Adrenal gland (tissue), 12 donors: ENCODE measurements around the gene GABBR1. TPM values are rescaled to one million over a fixed set of nuclear protein-coding genes. Genes with fewer than 3 reads are reported as not detected.

Experiments
- DNase-seq, 7 donors: peaks; one replicate each; pipeline ENCODE4 v3.0.0-alpha.2; 2019 to 2020
- H3K27ac ChIP-seq, 5 donors: fragments of 200-600 bp; sonication (generic) in 4 of 5; 1 replicate in 3 of 5; 2 replicates in 2 of 5; pipeline versions ENCODE4 v1.5.1 to v1.8.0; 2016 to 2020; ENCODE audit warnings: mild to moderate bottlenecking in 1 of 5
- H3K27me3 ChIP-seq: fragments of 200-600 bp; 2 replicates; pipeline ENCODE4 v1.8.0; 2021
- H3K36me3 ChIP-seq, 2 donors: fragments of 200-600 bp; replicated peaks in 1 of 2; 1 replicate in 1 of 2; 2 replicates in 1 of 2; pipeline versions ENCODE4 v1.5.1 to v1.8.0; 2018 to 2022
- H3K4me1 ChIP-seq, 2 donors: fragments of 200-600 bp; replicated peaks in 1 of 2; 1 replicate in 1 of 2; 2 replicates in 1 of 2; pipeline versions ENCODE4 v1.5.1 to v1.8.0; 2018 to 2021
- H3K4me3 ChIP-seq, 4 donors: fragments of 200-600 bp; sonication (generic) in 3 of 4; one replicate each; pipeline ENCODE4 v1.5.1; 2016 to 2018
- H3K9me3 ChIP-seq, 3 donors: fragments of 200-600 bp; sonication (generic) in 1 of 3; replicated peaks in 1 of 3; 1 replicate in 2 of 3; 2 replicates in 1 of 3; pipeline versions ENCODE4 v1.5.1 to v1.8.0; 2016 to 2021
- CTCF ChIP-seq, 6 experiments: fragments of 450-650 bp in 4 of 6; fragments of 200-600 bp in 2 of 6; sonication (generic) in 1 of 6; IDR thresholded peaks; 1 replicate in 5 of 6; 2 replicates in 1 of 6; pipeline versions ENCODE4 v1.5.1 to v1.8.0; 2016 to 2021; ENCODE audit warnings: antibody characterized with exemption in 6 of 6, mild to moderate bottlenecking in 2 of 6, moderate library complexity in 1 of 6
- POLR2A ChIP-seq, 2 donors: fragments of 450-650 bp; IDR thresholded peaks; one replicate each; pipeline ENCODE4 v1.6.1; 2017; ENCODE audit warnings: antibody characterized with exemption in 2 of 2, mild to moderate bottlenecking in 2 of 2, moderate library complexity in 1 of 2
- WGBS, 4 donors: extraction: QIAGEN DNeasy Blood & Tissue Kit in 2 of 4; methylation state at CpG; one replicate each; pipeline versions ENCODE4 v1.1.5 to v1.1.7; 2013 to 2017; 5-methylcytosine and 5-hydroxymethylcytosine counted together
- intact Hi-C, 2 donors: fragments of 100-400 bp; cut with DNase I; formaldehyde crosslinking; loops; one replicate each; pipeline versions ENCODE4 v1.14.1 to v1.15.0; 2022 to 2023
- polyA plus RNA-seq, 3 donors: library from polyadenylated mRNA; stranded (reverse); fragments of 200-250 nt in 2 of 3; fragments of 350-450 nt in 1 of 3; fragmentation: Illumina TruSeq in 1 of 3; extraction: RNeasy Lipid Tissue Mini Kit (QIAGEN cat#74804) in 1 of 3; gene quantifications; one replicate each; pipeline ENCODE4 v1.2.3, GENCODE V29; 2013 to 2014
- total RNA-seq, 9 donors: library from RNA; depleted of rRNA in 4 of 9; stranded (reverse); fragments of >200 nt in 4 of 9; fragments of 120-200 nt in 1 of 9; fragmentation: NEBNext Ultra II Directional in 1 of 9; extraction: Animal tissue kit (Norgen Biotek cat#: 25700) in 1 of 9; gene quantifications; one replicate each; pipeline versions ENCODE4 v1.1.0 to v1.2.4, GENCODE V29; 2013 to 2023
- donor health status: healthy with polysubstance abuse.
- donor health status: Bipolar disorder and iron deficiency.
- donor health status: DM: yes; HTN: yes; CAD: no.
- donor health status: DM: no; HTN: no; CAD: no.
- donor health status: DM: no; HTN: no; CAD: no.
- donor health status: DM: yes; HTN: yes; CAD: no.

The GABBR1 gene
- total and polyA plus RNA-seq, 12 donors = 6.9 to 68.9 (median 18.1) TPM

GRCh38 chr6:29567991-29568390, 65.0 kb downstream of the GABBR1 start:
- DNase-seq = no peak
- intact Hi-C loops = no loop called here
- Histone ChIP-seq H3K4me1 (no peaks in the 10 kb centered on the region), H3K36me3 (no peaks in the 10 kb centered on the region), H3K9me3 (no peaks in the 10 kb centered on the region), H3K27ac (no peak overlapping the region), H3K4me3 (no peak overlapping the region), H3K27me3 (peaks cover 19% of the 10 kb centered on the region)
- no peak for TF ChIP-seq POLR2A (IDR thresholded peaks at IDR 0.05)
- TF ChIP-seq CTCF (IDR thresholded peaks at IDR 0.05) = no peak
- WGBS, 4 donors = 65 to 73% (median 67%) methylated on average over 5 of the region's 5 CpGs

GRCh38 chr6:29567541-29567940, 65.4 kb downstream of the GABBR1 start:
- no peak for DNase-seq
- H3K36me3 ChIP-seq = no peaks in the 10 kb centered on the region
- WGBS, 4 donors = 50 to 62% (median 54%) methylated on average over 2 of the region's 2 CpGs
- peaks cover 19% of the 10 kb centered on the region for H3K27me3 ChIP-seq
- H3K4me3 ChIP-seq = no peak overlapping the region
- no peaks in the 10 kb centered on the region for H3K9me3 ChIP-seq
- H3K4me1 ChIP-seq = no peaks in the 10 kb centered on the region
- no peak overlapping the region for H3K27ac ChIP-seq
- intact Hi-C loops = no loop called here
- no peak for TF ChIP-seq CTCF (IDR thresholded peaks at IDR 0.05)
- no peak for TF ChIP-seq POLR2A (IDR thresholded peaks at IDR 0.05)

GRCh38 chr6:29566856-29567255, 66.1 kb downstream of the GABBR1 start:
- Histone ChIP-seq H3K9me3 (no peaks in the 10 kb centered on the region), H3K36me3 (no peaks in the 10 kb centered on the region), H3K27ac (no peak overlapping the region), H3K4me1 (no peaks in the 10 kb centered on the region), H3K27me3 (peaks cover 15% of the 10 kb centered on the region), H3K4me3 (no peak overlapping the region)
- intact Hi-C loops = no loop called here
- DNase-seq = no peak
- 62 to 83% (median 75%) methylated on average over 5 of the region's 5 CpGs for WGBS, 4 donors
- TF ChIP-seq POLR2A (IDR thresholded peaks at IDR 0.05) = no peak

- intact Hi-C loops = no loop called here
- Histone ChIP-seq H3K9me3 (no peaks in the 10 kb centered on the region), H3K36me3 (no peaks in the 10 kb centered on the region), H3K4me3 (no peak overlapping the region), H3K27me3 (peaks cover 15% of the 10 kb centered on the region), H3K4me1 (no peaks in the 10 kb centered on the region), H3K27ac (no peak overlapping the region)
- DNase-seq = no peak
- TF ChIP-seq CTCF (IDR thresholded peaks at IDR 0.05) (no peak), POLR2A (IDR thresholded peaks at IDR 0.05) (no peak)
Measured at GRCh38 chr6:29564875-29565274, 68.1 kb downstream of the GABBR1 start.

- no peaks in the 10 kb centered on the region for H3K9me3 ChIP-seq
- no peak for TF ChIP-seq POLR2A (IDR thresholded peaks at IDR 0.05)
- TF ChIP-seq CTCF (IDR thresholded peaks at IDR 0.05) = no peak
- H3K4me3 ChIP-seq = no peak overlapping the region
- H3K27me3 ChIP-seq = peaks cover 15% of the 10 kb centered on the region
- no peak for DNase-seq
- H3K36me3 ChIP-seq = no peaks in the 10 kb centered on the region
- no peak overlapping the region for H3K27ac ChIP-seq
- WGBS, 4 donors = 48 to 74% (median 66%) methylated on average over 3 of the region's 3 CpGs
- intact Hi-C loops = no loop called here
- H3K4me1 ChIP-seq = no peaks in the 10 kb centered on the region
Measured at GRCh38 chr6:29563435-29563965, 69.5 kb downstream of the GABBR1 start.
